Urinary bladder (tissue), 2 donors: ENCODE results near the gene BNC1. TPM values are rescaled to one million over a fixed set of nuclear protein-coding genes. Genes with fewer than 3 reads are reported as not detected.

Source experiments
- polyA plus RNA-seq: library from polyadenylated mRNA; stranded (reverse); fragments of 200-250 nt; gene quantifications from one replicate; pipeline ENCODE4 v1.2.3, GENCODE V29; 2013
- total RNA-seq: library from RNA; depleted of rRNA; stranded (reverse); fragments of >200 nt; gene quantifications from one replicate; pipeline ENCODE4 v1.2.3, GENCODE V29; 2014
- donor health status: healthy.

The BNC1 gene
- total and polyA plus RNA-seq, 2 donors: 0.04 to 0.37 TPM

Other genes with a start within 250 kb of the BNC1 start
- 102 TPM for gene BTBD1, start 217.4 kb downstream of the BNC1 start, total RNA-seq
- 42.3 TPM for gene BTBD1, start 217.4 kb downstream of the BNC1 start, polyA plus RNA-seq
- 5.7 TPM for gene TM6SF1, start 177.0 kb downstream of the BNC1 start, total RNA-seq
- 3.7 TPM for gene TM6SF1, start 177.0 kb downstream of the BNC1 start, polyA plus RNA-seq
- 42.9 TPM for gene HDGFL3, start 76.8 kb downstream of the BNC1 start, total RNA-seq
- gene HDGFL3, start 76.8 kb downstream of the BNC1 start, polyA plus RNA-seq: 34.1 TPM
- gene SH3GL3, start 162.7 kb upstream of the BNC1 start, total RNA-seq: 8.9 TPM
- gene SH3GL3, start 162.7 kb upstream of the BNC1 start, polyA plus RNA-seq: 2.9 TPM